GM12878 (cell line): Measurements from ENCODE around the gene PLCB2. TPM values are rescaled to one million over a fixed set of nuclear protein-coding genes. Genes with fewer than 3 reads are reported as not detected.

Source experiments
- BCLAF1 ChIP-seq: fragments of 450-650 bp; IDR thresholded peaks from 2 replicates; pipeline ENCODE4 v1.6.1; 2017; ENCODE audit warnings: antibody characterized with exemption, mild to moderate bottlenecking, moderate library complexity
- BHLHE40 ChIP-seq, 2 experiments: fragments of 450-650 bp in 1 of 2; IDR thresholded peaks; 2 replicates each; pipeline ENCODE4 v1.6.1; 2011 to 2017; ENCODE audit warnings: low read depth in 2 of 2, borderline replicate concordance in 1 of 2, improper control_type of control experiment in 1 of 2, low read length in 1 of 2, mild to moderate bottlenecking in 1 of 2
- CREM ChIP-seq: IDR thresholded peaks from 2 replicates; pipeline ENCODE4 v1.6.1; 2014; ENCODE audit warnings: antibody characterized with exemption, low read depth
- DPF2 ChIP-seq: fragments of 450-650 bp; IDR thresholded peaks from 2 replicates; pipeline ENCODE4 v1.6.1; 2017; ENCODE audit warnings: mild to moderate bottlenecking
- E4F1 ChIP-seq: fragments of 450-650 bp; IDR thresholded peaks from 2 replicates; pipeline ENCODE4 v1.6.1; 2018; ENCODE audit warnings: borderline replicate concordance, mild to moderate bottlenecking; ENCODE audit not compliant: partially characterized antibody
- FOXM1 ChIP-seq: IDR thresholded peaks from 2 replicates; pipeline ENCODE4 v1.6.1; 2012; ENCODE audit warnings: low read depth, mild to moderate bottlenecking, inconsistent platforms, low read length, moderate library complexity
- IRF5 ChIP-seq: fragments of 450-650 bp; IDR thresholded peaks from 2 replicates; pipeline ENCODE4 v1.6.1; 2017; ENCODE audit warnings: borderline replicate concordance
- MYC ChIP-seq: IDR thresholded peaks from 2 replicates; pipeline ENCODE4 v1.6.1; 2011; ENCODE audit warnings: mild to moderate bottlenecking, low read length, moderate library complexity, inconsistent platforms; ENCODE audit not compliant: insufficient read depth, insufficient replicate concordance, insufficient read length, severe bottlenecking
- NBN ChIP-seq: fragments of 450-650 bp; IDR thresholded peaks from 2 replicates; pipeline ENCODE4 v1.6.1; 2016
- NKRF ChIP-seq: fragments of 450-650 bp; conservative IDR thresholded peaks from 2 replicates; pipeline ENCODE4 v1.6.1; 2017; ENCODE audit warnings: mild to moderate bottlenecking, moderate library complexity
- POLR2AphosphoS2 ChIP-seq: IDR thresholded peaks from 2 replicates; pipeline ENCODE4 v1.6.1; 2011; ENCODE audit warnings: low read depth, mild to moderate bottlenecking, low read length, improper control_type of control experiment, moderate library complexity
- RFX5 ChIP-seq: IDR thresholded peaks from 2 replicates; pipeline ENCODE4 v1.6.1; 2011; ENCODE audit warnings: low read depth, low read length, improper control_type of control experiment
- SUPT20H ChIP-seq: IDR thresholded peaks from 2 replicates; pipeline ENCODE4 v1.6.1; 2011; ENCODE audit warnings: low read depth, mild to moderate bottlenecking, low read length, moderate library complexity, borderline replicate concordance; ENCODE audit not compliant: control insufficient read depth
- TAF1 ChIP-seq: IDR thresholded peaks from 2 replicates; pipeline ENCODE4 v1.6.1; 2011; ENCODE audit warnings: mild to moderate bottlenecking, low read depth, low read length, borderline replicate concordance
- ZNF687 ChIP-seq: fragments of 450-650 bp; IDR thresholded peaks from 2 replicates; pipeline ENCODE4 v1.6.1; 2017; ENCODE audit warnings: mild to moderate bottlenecking, moderate library complexity
- polyA plus RNA-seq, 11 experiments: library from polyadenylated mRNA; depleted of rRNA in 4 of 11; unstranded in 6 of 11; stranded (reverse) in 5 of 11; fragments of >200 nt; fragmentation: Nextera tagmentation in 4 of 11; fragmentation: Illumina TruSeq in 1 of 11; extraction: Ambion mirVana in 4 of 11; extraction: Trizol in 1 of 11; gene quantifications; 1 replicate in 1 of 11; 2 replicates in 10 of 11; pipeline versions ENCODE4 v1.2.1 to v1.2.3, GENCODE V29; 2011 to 2016; ENCODE audit warnings: inconsistent platforms in 2 of 11, missing spikeins in 2 of 11, low read depth in 1 of 11
- total RNA-seq, 4 experiments: library from RNA; depleted of rRNA in 3 of 4; stranded (reverse); fragments of >200 nt in 3 of 4; fragmentation: Illumina TruSeq in 1 of 4; extraction: Trizol in 1 of 4; gene quantifications; 2 replicates each; pipeline versions ENCODE4 v1.2.1 to v1.2.3, GENCODE V29; 2013 to 2021

The PLCB2 gene
- total and polyA plus RNA-seq, 10 of the 15 experiments (the other 5 are each of a cell fraction or from before 2014, with no cell fraction given): 1.2 to 39.4 (median 10.7) TPM

GRCh38 chr15:40344631-40345120, 36.9 kb upstream of the PLCB2 start (continued):
- no peak for TF ChIP-seq ZNF687
- no peak for TF ChIP-seq CREM
- TF ChIP-seq NBN: no peak
- TF ChIP-seq IRF5: no peak
- no peak for TF ChIP-seq TAF1
- TF ChIP-seq FOXM1: no peak
- TF ChIP-seq E4F1: no peak
- TF ChIP-seq BCLAF1: no peak
- TF ChIP-seq DPF2: no peak
- TF ChIP-seq POLR2AphosphoS2: no peak
- no peak for TF ChIP-seq NKRF
- no peak for TF ChIP-seq BHLHE40 (IDR thresholded peaks at IDR 0.05; ENCODE audit: borderline replicate concordance in 1 of 2, low read depth in 2 of 2, low read length in 1 of 2)
- TF ChIP-seq SUPT20H: no peak
- no peak for TF ChIP-seq MYC
- TF ChIP-seq RFX5: no peak
